ENCODE data around the gene NRARP.

DNA sequence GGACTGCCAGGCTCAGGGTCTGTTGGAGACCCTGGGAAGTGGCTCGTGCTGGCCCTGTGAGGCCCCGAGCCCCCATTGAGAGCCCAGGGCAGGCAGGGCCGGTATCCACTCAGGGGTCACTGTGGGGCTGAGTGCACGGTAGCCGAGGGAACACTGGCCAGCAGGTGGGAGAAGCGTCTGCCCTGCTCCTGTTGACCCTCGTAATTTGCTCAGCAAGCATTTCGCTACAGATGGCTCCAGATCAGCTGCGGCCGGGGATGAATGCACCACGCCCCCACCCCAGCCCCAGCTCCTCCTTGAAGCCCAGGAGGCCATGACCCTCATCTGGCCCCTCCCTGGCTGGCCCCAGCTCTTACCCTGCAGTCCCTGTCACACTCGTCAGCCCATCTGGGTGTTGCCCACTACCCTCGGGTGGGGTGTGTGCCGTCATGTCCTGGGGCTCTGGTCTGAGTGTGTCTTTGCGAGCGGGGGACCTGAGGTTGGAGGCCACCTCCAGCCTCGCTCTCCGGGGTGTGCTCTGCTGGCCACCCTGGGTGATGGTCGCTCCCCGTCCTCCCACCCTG is 6.1 kb upstream of the NRARP start:
- no peak for TF ChIP-seq EP300 (IDR thresholded peaks at IDR 0.05)
- TF ChIP-seq, protein P1, sequence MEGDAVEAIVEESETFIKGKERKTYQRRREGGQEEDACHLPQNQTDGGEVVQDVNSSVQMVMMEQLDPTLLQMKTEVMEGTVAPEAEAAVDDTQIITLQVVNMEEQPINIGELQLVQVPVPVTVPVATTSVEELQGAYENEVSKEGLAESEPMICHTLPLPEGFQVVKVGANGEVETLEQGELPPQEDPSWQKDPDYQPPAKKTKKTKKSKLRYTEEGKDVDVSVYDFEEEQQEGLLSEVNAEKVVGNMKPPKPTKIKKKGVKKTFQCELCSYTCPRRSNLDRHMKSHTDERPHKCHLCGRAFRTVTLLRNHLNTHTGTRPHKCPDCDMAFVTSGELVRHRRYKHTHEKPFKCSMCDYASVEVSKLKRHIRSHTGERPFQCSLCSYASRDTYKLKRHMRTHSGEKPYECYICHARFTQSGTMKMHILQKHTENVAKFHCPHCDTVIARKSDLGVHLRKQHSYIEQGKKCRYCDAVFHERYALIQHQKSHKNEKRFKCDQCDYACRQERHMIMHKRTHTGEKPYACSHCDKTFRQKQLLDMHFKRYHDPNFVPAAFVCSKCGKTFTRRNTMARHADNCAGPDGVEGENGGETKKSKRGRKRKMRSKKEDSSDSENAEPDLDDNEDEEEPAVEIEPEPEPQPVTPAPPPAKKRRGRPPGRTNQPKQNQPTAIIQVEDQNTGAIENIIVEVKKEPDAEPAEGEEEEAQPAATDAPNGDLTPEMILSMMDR (IDR thresholded peaks at IDR 0.05): no peak
- TF ChIP-seq POLR2A (IDR thresholded peaks at IDR 0.05): no peak
- no peak for TF ChIP-seq POLR2AphosphoS5 (IDR thresholded peaks at IDR 0.05)

All from sigmoid colon (tissue), 4 donors.